Osteoblast (primary cell): ENCODE measurements around the gene HARS1. TPM values are rescaled to one million over a fixed set of nuclear protein-coding genes. Genes with fewer than 3 reads are reported as not detected.

Experiments used
- DNase-seq: peaks from one replicate; pipeline ENCODE4 v3.0.0; 2011; ENCODE audit warnings: low spot score, mixed read lengths; ENCODE audit not compliant: insufficient read length; ENCODE audit errors: missing footprints
- H2AFZ ChIP-seq: 2 replicates; pipeline ENCODE4 v1.6.0; 2011; ENCODE audit warnings: mild to moderate bottlenecking, low read length
- H3K27ac ChIP-seq: 2 replicates; pipeline ENCODE4 v1.5.1; 2011; ENCODE audit warnings: mild to moderate bottlenecking, low read depth, low read length, moderate library complexity
- H3K27me3 ChIP-seq: 2 replicates; pipeline ENCODE4 v1.6.0; 2012; ENCODE audit warnings: mild to moderate bottlenecking, control low read depth, inconsistent platforms, low read length, moderate library complexity; ENCODE audit not compliant: insufficient read depth
- H3K36me3 ChIP-seq: 2 replicates; pipeline ENCODE4 v1.5.1; 2011; ENCODE audit warnings: mild to moderate bottlenecking, low read length, control low read depth, moderate library complexity; ENCODE audit not compliant: insufficient read depth
- H3K4me1 ChIP-seq: 2 replicates; pipeline ENCODE4 v1.5.1; 2011; ENCODE audit warnings: mild to moderate bottlenecking, low read length, control low read depth, moderate library complexity; ENCODE audit not compliant: insufficient read depth
- H3K4me2 ChIP-seq: 2 replicates; pipeline ENCODE4 v1.6.0; 2011; ENCODE audit warnings: mild to moderate bottlenecking, low read length; ENCODE audit not compliant: insufficient read depth
- H3K4me3 ChIP-seq: fragments of 200-600 bp; sonication (generic); 3 replicates; pipeline ENCODE4 v1.5.1; 2012; ENCODE audit warnings: mild to moderate bottlenecking, low read length, inconsistent platforms; ENCODE audit not compliant: insufficient read depth
- H3K79me2 ChIP-seq: 2 replicates; pipeline ENCODE4 v1.6.0; 2012; ENCODE audit warnings: mild to moderate bottlenecking, low read length, control low read depth, inconsistent platforms; ENCODE audit not compliant: insufficient read depth
- H3K9me3 ChIP-seq: 2 replicates; pipeline ENCODE4 v1.5.1; 2011; ENCODE audit warnings: low read depth, low read length, control low read depth
- H4K20me1 ChIP-seq: 2 replicates; pipeline ENCODE4 v1.6.0; 2012; ENCODE audit warnings: mild to moderate bottlenecking, low read length, control low read depth; ENCODE audit not compliant: insufficient read depth
- total RNA-seq: library from RNA; depleted of rRNA; stranded (reverse); fragments of >200 nt; gene quantifications from 2 replicates; pipeline ENCODE4 v1.2.3, GENCODE V29; 2012
- TF ChIP-seq, protein P1 (sequence below): IDR thresholded peaks from 2 replicates; pipeline ENCODE4 v1.5.1; 2011; ENCODE audit warnings: mild to moderate bottlenecking, low read depth, low read length, moderate library complexity; ENCODE audit errors: extremely low read depth

HARS1 gene
- total RNA-seq, 1 donor, result 41.6 TPM

DNA sequence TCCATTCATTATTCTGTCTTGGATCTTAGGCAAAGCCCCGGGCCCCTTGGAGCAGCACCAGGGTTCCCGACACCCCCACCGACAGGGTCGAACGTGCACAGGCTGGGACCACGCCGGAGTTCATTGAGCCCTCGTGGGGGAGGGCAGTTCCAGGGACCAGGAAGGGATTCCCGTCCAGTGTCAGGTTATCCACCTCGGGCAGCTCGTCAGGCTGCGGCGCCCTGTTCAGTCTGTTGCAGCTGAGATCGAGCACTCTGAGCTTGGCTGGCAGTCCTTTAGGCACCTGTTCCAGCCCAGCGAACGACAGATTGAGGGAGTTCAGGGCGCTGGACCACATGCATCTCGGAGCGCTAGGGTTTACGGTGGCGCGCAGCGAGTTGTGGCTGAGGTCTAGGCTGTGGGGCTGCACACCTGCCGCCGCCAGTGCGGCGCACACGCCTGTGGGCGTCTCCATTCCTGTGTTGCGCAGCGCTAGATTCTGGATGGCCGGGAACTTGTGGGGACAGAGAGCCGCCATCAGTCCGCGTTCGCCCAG lies 59.3 kb downstream of the HARS1 start:
- Histone ChIP-seq H3K9me3 (no peaks in the 10 kb centered on the region), H3K4me2 (peak overlapping the region; percentile 92), H3K4me3 (peak overlapping the region; percentile 72), H3K27me3 (peaks cover 7% of the 10 kb centered on the region), H3K4me1 (peaks cover 28% of the 10 kb centered on the region), H2AFZ (peak overlapping the region; percentile 97), H3K36me3 (no peaks in the 10 kb centered on the region), H4K20me1 (no peaks in the 10 kb centered on the region), H3K27ac (peak overlapping the region; percentile 15), H3K79me2 (no peaks in the 10 kb centered on the region)
- DNase-seq, result peak; percentile 45
- TF ChIP-seq, protein P1, sequence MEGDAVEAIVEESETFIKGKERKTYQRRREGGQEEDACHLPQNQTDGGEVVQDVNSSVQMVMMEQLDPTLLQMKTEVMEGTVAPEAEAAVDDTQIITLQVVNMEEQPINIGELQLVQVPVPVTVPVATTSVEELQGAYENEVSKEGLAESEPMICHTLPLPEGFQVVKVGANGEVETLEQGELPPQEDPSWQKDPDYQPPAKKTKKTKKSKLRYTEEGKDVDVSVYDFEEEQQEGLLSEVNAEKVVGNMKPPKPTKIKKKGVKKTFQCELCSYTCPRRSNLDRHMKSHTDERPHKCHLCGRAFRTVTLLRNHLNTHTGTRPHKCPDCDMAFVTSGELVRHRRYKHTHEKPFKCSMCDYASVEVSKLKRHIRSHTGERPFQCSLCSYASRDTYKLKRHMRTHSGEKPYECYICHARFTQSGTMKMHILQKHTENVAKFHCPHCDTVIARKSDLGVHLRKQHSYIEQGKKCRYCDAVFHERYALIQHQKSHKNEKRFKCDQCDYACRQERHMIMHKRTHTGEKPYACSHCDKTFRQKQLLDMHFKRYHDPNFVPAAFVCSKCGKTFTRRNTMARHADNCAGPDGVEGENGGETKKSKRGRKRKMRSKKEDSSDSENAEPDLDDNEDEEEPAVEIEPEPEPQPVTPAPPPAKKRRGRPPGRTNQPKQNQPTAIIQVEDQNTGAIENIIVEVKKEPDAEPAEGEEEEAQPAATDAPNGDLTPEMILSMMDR, result no peak

DNA sequence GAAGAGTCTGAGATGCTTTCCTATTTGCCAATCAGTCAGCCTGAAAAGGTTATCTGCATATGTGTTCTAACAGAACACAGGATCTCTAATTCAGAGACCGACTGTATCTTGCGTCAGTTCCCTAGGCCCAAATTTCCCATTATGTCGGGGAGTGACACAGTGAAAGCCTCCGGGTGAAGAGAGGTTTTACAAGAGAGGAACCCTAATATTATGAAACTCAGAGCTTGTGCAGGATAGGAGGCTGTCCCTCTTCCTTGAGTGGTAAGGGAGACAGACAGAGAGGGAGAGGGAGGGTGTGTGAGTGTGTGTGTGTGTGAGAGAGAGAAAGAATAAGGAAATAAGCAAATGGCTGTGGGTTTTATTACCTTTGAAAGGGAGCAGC lies 60.1 kb downstream of the HARS1 start:
- no peak for DNase-seq
- no peak overlapping the region for H3K4me3 ChIP-seq
- H4K20me1 ChIP-seq, result no peaks in the 10 kb centered on the region
- TF ChIP-seq, protein P1, result no peak
- peaks cover 7% of the 10 kb centered on the region for H3K27me3 ChIP-seq
- peaks cover 28% of the 10 kb centered on the region for H3K4me1 ChIP-seq
- no peaks in the 10 kb centered on the region for H3K79me2 ChIP-seq
- H3K27ac ChIP-seq, result no peak overlapping the region
- no peaks in the 10 kb centered on the region for H3K9me3 ChIP-seq
- no peaks in the 10 kb centered on the region for H3K36me3 ChIP-seq
- H2AFZ ChIP-seq, result no peak overlapping the region
- H3K4me2 ChIP-seq, result no peak overlapping the region

DNA sequence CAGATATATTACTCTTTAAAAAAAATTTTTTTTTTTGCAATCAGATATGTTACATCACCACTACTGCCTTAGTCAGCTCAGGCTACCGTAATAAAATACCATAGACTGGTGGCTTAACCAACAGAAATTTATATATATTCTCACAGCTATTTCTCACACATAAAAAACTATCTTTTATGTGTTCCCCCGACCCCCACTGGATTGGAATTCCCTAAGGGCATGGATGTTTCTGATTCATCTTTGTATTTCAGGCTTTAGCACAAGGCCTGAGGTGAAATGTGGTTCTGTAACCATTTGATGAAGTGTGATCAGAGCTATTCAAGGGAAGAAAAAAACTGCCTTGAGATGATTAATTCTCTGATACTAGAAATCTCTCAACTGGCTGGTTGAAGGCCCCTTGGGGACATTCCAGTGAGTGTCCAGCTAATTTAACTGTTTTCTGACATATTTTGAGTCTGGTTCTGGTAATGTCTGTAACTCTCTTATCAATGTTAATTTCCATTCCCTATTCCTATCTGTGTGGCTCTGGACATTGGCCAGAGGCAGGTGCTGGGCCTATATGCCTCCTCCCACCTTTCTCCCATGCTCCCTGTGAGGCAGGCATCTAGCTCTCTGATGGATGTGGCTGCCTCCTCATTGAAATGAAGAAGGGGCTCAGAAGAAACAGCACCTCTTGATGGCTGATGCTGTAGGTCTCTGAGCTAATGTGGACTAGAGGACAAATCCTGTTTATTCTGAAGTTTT lies 60.7 kb downstream of the HARS1 start:
- Histone ChIP-seq H3K4me1 (peaks cover 28% of the 10 kb centered on the region), H2AFZ (no peak overlapping the region), H3K9me3 (no peaks in the 10 kb centered on the region), H3K27me3 (peaks cover 7% of the 10 kb centered on the region), H3K36me3 (no peaks in the 10 kb centered on the region), H4K20me1 (no peaks in the 10 kb centered on the region), H3K27ac (peak overlapping the region; percentile 32), H3K79me2 (no peaks in the 10 kb centered on the region), H3K4me2 (no peak overlapping the region), H3K4me3 (no peak overlapping the region)
- TF ChIP-seq, protein P1, result no peak
- DNase-seq, result peak; percentile 49

DNA sequence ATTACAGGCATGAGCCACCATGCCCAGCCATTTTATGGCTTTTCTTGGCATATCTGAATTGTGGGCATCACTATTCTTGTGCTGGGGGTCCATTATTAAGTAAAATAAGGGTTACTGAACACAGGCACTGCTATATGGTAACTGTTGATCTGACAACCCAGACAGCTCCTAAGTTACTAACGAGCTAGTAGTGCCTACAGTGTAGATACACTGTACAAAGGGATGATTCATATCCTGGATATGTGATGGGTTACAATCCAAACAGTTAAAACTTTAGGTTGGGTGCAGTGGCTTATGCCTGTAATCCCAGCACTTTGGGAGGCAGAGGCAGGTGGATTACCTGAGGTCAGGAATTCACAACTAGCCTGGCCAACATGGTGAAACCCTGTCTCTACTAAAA lies 62.5 kb downstream of the HARS1 start:
- Histone ChIP-seq H3K27me3 (peaks cover 7% of the 10 kb centered on the region), H3K4me1 (peaks cover 28% of the 10 kb centered on the region), H2AFZ (no peak overlapping the region), H3K9me3 (no peaks in the 10 kb centered on the region), H3K4me3 (no peak overlapping the region), H3K79me2 (no peaks in the 10 kb centered on the region), H3K4me2 (no peak overlapping the region), H3K36me3 (no peaks in the 10 kb centered on the region), H4K20me1 (no peaks in the 10 kb centered on the region), H3K27ac (no peak overlapping the region)
- peak; percentile 64 for DNase-seq
- TF ChIP-seq, protein P1, result no peak
